Retina (tissue), 1 donor: ENCODE data around the gene LDLRAP1.

ENCODE experiments used
- DNase-seq: peaks from one replicate; pipeline ENCODE4 v3.0.0-alpha.2; 2016

The LDLRAP1 gene

GRCh38 chr1:25524568-25525360, 18.6 kb upstream of the LDLRAP1 start:
- no peak for DNase-seq

GRCh38 chr1:25525361-25525688, 18.1 kb upstream of the LDLRAP1 start:
- no peak for DNase-seq

GRCh38 chr1:25526753-25527152, 16.7 kb upstream of the LDLRAP1 start:
- DNase-seq, result no peak

GRCh38 chr1:25527226-25527846, 16.1 kb upstream of the LDLRAP1 start:
- no peak for DNase-seq

GRCh38 chr1:25527946-25528595, 15.3 kb upstream of the LDLRAP1 start:
- no peak for DNase-seq

GRCh38 chr1:25528881-25529517, 14.4 kb upstream of the LDLRAP1 start:
- no peak for DNase-seq

GRCh38 chr1:25529518-25530185, 13.8 kb upstream of the LDLRAP1 start:
- no peak for DNase-seq

GRCh38 chr1:25530186-25531081, 13.0 kb upstream of the LDLRAP1 start:
- DNase-seq, result no peak

GRCh38 chr1:25531082-25531461, 12.3 kb upstream of the LDLRAP1 start:
- no peak for DNase-seq

GRCh38 chr1:25532970-25533369, 10.4 kb upstream of the LDLRAP1 start:
- DNase-seq, result no peak

GRCh38 chr1:25533775-25534409, 9.5 kb upstream of the LDLRAP1 start:
- no peak for DNase-seq

GRCh38 chr1:25534410-25534788, 9.0 kb upstream of the LDLRAP1 start:
- no peak for DNase-seq

GRCh38 chr1:25536124-25536523, 7.3 kb upstream of the LDLRAP1 start:
- DNase-seq, result no peak

- DNase-seq, result peak; percentile 50
These were observed 6.1 kb upstream of the LDLRAP1 start for GRCh38 chr1:25537153-25537831.

- DNase-seq, result no peak
These were observed 5.1 kb upstream of the LDLRAP1 start for GRCh38 chr1:25538191-25538767.

GRCh38 chr1:25540750-25541342, 2.6 kb upstream of the LDLRAP1 start:
- DNase-seq, result no peak

- no peak for DNase-seq
These were observed 2.0 kb upstream of the LDLRAP1 start for GRCh38 chr1:25541425-25541824.

GRCh38 chr1:25541889-25542658, 1.3 kb upstream of the LDLRAP1 start:
- DNase-seq, result no peak

GRCh38 chr1:25543005-25543424, 391 bp upstream of the LDLRAP1 start:
- DNase-seq, result no peak
